Middle frontal gyrus (tissue), 1 donor: ENCODE results near the gene APLP2.
"Not testable (repeated sequence)": the region's sequence is repeated elsewhere in the genome, so short reads cannot be mapped to it uniquely, and the experiment has no call there.

Experiments
- DNase-seq: peaks from one replicate; pipeline ENCODE4 v3.0.0-alpha.2; 2015; ENCODE audit warnings: low spot score; ENCODE audit errors: extremely low spot score

The APLP2 gene

DNA sequence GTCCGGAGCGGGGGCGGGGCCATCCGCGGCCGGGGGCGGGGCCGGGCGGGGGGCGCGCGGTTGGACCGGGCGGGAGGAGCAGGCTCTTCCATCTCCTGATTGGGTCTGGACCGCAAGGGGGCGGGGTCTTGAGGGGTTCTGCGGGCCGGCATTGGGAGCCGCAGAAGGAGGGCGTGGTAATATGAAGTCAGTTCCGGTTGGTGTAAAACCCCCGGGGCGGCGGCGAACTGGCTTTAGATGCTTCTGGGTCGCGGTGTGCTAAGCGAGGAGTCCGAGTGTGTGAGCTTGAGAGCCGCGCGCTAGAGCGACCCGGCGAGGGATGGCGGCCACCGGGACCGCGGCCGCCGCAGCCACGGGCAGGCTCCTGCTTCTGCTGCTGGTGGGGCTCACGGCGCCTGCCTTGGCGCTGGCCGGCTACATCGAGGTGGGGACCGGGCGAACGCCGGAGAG, at the start of gene APLP2:
TSS of gene APLP2 (plus strand) at position 236 of the 450 bp plus-strand sequence. CDS start at position 320, 84 bp downstream.
- DNase-seq, result peak; percentile 97

GRCh38 chr11:130020323-130020722, 49.4 kb upstream of the APLP2 start:
- DNase-seq, result no peak

DNA sequence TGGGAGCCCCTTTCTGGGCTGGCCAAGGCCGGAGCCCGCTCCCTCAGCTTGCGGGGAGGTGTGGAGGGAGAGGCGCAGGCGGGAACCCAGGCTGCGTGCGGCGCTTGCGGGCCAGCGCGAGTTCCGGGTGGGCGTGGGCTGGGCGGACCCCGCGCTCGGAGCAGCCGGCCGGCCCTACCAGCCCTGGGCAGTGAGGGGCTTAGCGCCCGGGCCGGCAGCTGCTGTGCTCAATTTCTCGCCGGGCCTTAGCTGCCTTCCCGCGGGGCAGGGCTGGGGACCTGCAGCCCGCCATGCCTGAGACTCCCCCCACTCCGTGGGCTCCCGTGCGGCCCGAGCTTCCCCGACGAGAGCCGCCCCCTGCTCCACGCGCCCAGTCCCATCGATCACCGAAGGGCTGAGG, 48.1 kb upstream of the APLP2 start:
- not testable (repeated sequence) for DNase-seq

GRCh38 chr11:130022799-130023198, 46.9 kb upstream of the APLP2 start:
- DNase-seq, result no peak

DNA sequence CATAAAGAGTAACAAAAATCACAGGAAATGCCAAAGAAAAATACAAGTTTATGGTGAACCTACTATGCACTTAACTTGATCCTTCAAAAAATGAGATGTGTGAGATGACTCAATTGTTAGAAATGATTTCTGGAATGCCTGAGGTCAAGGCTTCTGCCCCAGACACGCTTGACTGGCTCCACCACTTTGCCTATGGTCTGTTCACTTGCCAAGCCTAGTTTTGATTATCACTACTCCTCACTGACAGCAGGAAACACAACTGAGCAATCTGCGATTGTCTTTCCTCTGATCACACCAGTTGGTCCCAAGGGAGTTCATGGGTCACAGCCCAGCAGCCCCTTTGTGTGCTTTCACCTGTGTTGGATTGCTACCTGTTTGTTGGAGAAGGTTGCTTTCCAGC, 46.5 kb upstream of the APLP2 start:
- DNase-seq, result no peak

DNA sequence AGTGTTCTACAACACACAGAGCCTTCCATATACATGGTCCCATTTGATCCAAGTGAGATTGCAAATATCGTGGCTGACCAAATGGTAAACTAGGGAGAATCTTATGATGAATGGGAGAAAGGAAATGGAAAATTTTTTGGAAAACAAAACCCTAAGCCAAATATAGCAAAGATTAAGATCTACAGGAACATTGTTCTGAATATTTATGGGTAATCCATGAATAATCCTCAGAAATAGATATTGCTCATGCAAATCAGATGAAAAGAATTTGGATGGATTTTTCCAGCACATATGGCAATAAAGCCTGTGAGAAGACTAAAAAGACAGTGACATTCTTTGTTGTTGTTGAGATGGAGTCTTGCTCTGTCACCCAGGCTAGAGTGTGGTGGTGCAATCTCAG, 45.3 kb upstream of the APLP2 start:
- no peak for DNase-seq

DNA sequence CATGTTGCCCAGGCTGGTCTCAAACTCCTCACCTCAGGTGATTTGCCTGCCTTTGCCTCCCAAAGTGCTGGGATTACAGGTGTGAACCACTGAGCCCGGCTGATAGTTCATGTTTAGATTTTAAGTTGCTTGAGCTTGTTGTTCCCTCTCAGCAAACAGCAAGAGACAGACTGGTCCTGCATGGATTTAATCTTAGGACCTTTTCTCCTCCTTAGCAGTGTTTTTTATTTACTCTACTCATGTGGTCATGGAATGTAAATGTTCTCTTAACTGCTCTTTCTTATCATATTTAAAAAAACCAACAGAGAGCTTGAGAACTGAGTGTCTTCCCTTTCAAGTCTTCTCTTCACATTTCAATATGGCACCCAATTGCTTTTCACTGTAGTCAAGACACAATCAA, 44.3 kb upstream of the APLP2 start:
- no peak for DNase-seq

- no peak for DNase-seq
Measured at GRCh38 chr11:130029137-130029536, 40.6 kb upstream of the APLP2 start.

DNA sequence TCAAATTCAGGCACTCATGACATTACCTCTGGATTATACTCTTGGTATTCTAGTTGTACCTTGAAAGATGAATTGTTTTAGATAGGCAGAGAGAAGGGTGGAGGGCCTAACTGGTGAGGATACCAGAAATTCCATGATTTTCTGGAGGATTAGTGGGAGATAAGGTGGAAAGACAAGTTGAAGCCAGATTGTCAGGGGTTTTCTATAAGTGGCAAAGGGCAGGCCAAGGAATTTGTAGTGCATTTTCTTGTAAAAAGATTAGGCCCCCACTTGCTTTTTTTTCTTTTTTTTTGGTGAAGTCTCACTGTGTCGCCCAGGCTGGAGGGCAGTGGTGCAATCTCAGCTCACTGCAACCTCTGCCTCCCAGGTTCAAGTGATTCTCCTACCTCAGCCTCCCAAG, 38.6 kb upstream of the APLP2 start:
- no peak for DNase-seq

GRCh38 chr11:130031945-130032344, 37.7 kb upstream of the APLP2 start:
- no peak for DNase-seq

DNA sequence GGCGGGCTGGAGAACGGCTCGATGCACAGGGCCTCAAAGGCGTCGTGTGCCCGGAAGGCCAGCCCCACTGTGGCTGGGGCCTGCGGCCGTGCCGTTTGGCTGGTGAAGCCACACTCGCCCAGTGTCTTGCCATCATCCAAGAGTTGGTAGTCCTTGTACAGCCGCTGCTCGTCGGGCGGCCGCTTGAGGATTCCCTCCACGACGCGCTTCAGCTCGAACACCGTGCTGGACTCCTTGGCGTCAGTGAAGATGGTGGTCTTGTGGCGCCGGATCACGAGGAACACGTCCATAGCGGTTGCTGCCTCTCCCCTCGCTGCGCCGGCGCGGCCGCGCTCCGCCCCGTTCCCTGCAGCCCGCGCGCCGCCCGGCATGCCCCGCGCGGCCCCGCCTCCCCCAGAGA, 36.8 kb upstream of the APLP2 start:
- no peak for DNase-seq

- DNase-seq, result no peak
Measured at GRCh38 chr11:130034236-130034635, 35.5 kb upstream of the APLP2 start.

GRCh38 chr11:130037058-130037457, 32.6 kb upstream of the APLP2 start:
- no peak for DNase-seq

GRCh38 chr11:130037881-130038585, 31.7 kb upstream of the APLP2 start:
- no peak for DNase-seq

DNA sequence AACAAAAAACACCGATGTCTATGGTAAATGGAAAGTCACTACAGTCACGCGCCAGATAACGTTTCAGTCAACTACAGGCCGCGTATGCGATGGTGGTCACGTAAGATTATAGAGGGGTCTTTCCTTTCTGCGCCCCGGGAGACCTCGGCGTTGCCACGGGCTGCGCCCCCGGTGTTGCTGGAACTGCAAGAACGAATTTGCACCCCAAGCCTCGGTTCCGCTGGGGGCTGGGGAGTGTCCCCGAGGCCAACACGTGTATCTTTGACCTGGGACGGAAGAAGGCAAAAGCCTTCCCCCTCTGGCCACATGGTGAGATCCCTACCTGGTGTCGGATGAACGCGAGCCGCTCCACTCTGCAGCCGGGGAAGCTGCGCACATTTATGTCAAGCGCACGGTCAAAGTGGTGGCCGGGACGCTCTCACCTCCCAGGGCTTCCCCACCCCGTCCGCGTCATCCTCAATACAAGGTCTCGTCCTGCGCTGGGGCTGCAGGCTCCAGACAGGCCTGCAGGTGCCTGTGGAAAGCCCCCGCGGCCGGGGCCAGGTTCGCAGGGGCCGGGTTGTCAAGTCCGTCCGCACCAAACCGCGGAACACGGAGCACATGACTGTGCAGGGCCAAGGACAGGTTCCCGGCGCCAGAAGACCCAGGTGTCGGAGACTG, 29.3 kb upstream of the APLP2 start:
- no peak for DNase-seq

- no peak for DNase-seq
Measured at GRCh38 chr11:130042093-130042591, 27.6 kb upstream of the APLP2 start.

DNA sequence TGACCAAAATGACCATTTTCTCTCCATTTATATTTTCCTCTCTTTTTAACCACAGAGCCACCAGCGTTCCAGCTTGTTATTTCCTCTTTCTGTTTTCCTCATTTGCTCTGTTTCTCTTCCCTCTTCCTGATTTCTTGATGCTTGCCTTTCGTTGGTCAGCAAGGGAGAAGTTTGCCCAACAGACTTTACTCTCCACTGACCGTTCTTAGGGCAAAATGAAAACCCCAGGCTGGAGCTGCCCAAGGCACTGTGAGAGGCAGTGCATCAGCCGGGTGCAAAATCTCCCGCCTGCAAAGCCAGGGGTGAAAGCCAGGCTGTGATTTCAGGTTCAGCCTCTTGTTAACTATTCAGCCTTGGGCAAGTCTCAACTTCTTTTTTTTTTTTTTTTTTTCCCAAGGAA, 26.1 kb upstream of the APLP2 start:
- DNase-seq, result no peak

- DNase-seq, result no peak
Measured at GRCh38 chr11:130047141-130047540, 22.6 kb upstream of the APLP2 start.

- no peak for DNase-seq
Measured at GRCh38 chr11:130049328-130049771, 20.3 kb upstream of the APLP2 start.

GRCh38 chr11:130050257-130050656, 19.4 kb upstream of the APLP2 start:
- no peak for DNase-seq

DNA sequence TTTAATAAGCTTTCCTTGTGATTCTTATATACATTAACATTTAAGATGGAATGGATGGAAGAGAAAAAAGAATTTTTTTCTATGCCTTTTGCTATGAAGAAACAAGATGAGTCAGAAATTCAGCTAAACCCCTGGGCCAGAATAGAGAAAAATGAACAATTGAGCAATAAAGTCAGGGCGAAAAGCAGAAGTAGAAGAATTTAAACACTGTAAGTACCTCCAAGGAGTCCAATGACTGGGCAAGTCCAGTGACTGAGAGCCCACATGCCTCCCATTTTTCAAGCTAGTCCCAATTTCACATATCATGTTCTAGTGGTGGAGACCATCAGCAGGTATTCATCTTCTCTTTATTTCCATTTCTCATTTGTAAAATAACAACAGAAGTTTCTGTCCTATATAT, 18.6 kb upstream of the APLP2 start:
- no peak for DNase-seq

DNA sequence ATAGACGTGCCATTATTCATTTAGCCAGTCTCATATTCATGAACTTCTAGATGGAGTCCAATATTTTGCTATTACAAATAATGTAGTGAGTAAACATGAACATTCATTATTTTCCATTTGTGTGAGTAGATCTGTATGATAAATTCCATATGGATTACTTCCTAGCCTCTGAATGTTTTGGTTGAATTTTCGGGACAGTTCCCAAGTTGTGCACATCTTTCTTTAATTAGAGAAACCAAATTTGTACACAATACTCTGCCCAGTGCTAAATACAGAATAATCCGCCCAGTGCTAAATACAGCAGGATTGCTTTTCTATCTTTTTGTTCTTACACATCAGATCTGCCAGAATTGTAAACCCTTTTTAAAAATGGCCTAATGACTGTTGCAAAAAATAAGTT, 17.1 kb upstream of the APLP2 start:
- no peak for DNase-seq

DNA sequence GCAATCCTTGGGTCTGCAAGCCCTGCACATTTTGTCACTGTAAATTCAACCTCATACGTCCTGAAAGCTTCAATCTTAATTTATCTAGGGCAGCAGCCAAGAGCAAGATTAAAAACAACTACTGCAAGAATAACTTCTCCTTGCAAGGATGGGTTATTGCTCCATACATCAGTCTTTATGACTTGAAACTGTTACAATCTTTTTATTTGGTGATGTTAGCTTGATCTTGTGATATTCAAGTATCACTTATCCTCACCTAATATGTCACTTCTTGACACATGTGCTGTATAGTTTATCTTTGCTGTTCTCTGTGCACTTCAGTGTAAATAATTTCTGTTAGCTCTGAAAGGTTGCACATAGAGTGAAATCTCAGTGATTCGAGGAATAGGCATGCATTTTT, 14.7 kb upstream of the APLP2 start:
- DNase-seq, result no peak
